AG04450 (cell line): Measurements from ENCODE around the gene SEMG1. TPM values are rescaled to one million over a fixed set of nuclear protein-coding genes. Genes with fewer than 3 reads are reported as not detected.

ENCODE experiments used
- CTCF ChIA-PET: fragments of 300-600, 350-600 bp; formaldehyde crosslinking; extraction: SDS; loops from one replicate; lab custom pipeline; 2022; ENCODE audit warnings: antibody characterized with exemption, inconsistent platforms; lab: Charles Lee
- POLR2A ChIA-PET: fragments of 350-600 bp; formaldehyde crosslinking; extraction: SDS; loops from one replicate; lab custom pipeline; 2021; ENCODE audit warnings: antibody characterized with exemption, inconsistent platforms; lab: Yijun Ruan, JAX
- DNase-seq: peaks from one replicate; pipeline ENCODE4 v3.0.0-alpha.2; 2011; ENCODE audit warnings: low read depth, low spot score
- H3K27ac ChIP-seq: one replicate; pipeline ENCODE4 v1.5.1; 2012; ENCODE audit warnings: low read depth, low read length, control low read depth
- H3K27me3 ChIP-seq: one replicate; pipeline ENCODE4 v1.6.0; 2012; ENCODE audit warnings: low read length; ENCODE audit not compliant: control insufficient read depth, insufficient read depth
- H3K4me3 ChIP-seq: 2 replicates; pipeline ENCODE4 v1.5.1; 2011; ENCODE audit warnings: mild to moderate bottlenecking, low read depth, low read length, control low read depth
- H3K9me3 ChIP-seq: 2 replicates; pipeline ENCODE4 v1.5.1; 2012; ENCODE audit warnings: low read length; ENCODE audit not compliant: control insufficient read depth, insufficient read depth
- CTCF ChIP-seq: IDR thresholded peaks from 2 replicates; pipeline ENCODE4 v1.5.1; 2011; ENCODE audit warnings: low read depth, low read length, control low read depth, inconsistent platforms
- polyA minus RNA-seq: library from RNA; depleted of rRNA, polyadenylated mRNA; stranded (reverse); fragments of >200 nt; gene quantifications from 2 replicates; pipeline ENCODE4 v1.2.3, GENCODE V29; 2011; rRNA and poly(A)+ RNA removed
- polyA plus RNA-seq: library from polyadenylated mRNA; depleted of rRNA; stranded (reverse); fragments of >200 nt; gene quantifications from 2 replicates; pipeline ENCODE4 v1.2.3, GENCODE V29; 2011; rRNA removed

SEMG1 gene
- not detected in 2 replicates for polyA plus RNA-seq
- polyA minus RNA-seq, result not detected in 2 replicates

GRCh38 chr20:45206725-45207124 lies at the start of gene SEMG1:
Gene SEMG1 (plus strand): TSS chr20:45207033. CDS start chr20:45207054, 21 bp downstream.
- TF ChIP-seq CTCF, result no peak
- ChIA-PET CTCF (no interaction called here), POLR2A (no interaction called here)
- DNase-seq, result no peak
- Histone ChIP-seq H3K9me3 (no peaks in the 10 kb centered on the region), H3K27me3 (no peaks in the 10 kb centered on the region), H3K27ac (no peak within 1 kb of the TSS), H3K4me3 (no peak within 1 kb of the TSS)

GRCh38 chr20:45157962-45158361 lies 48.9 kb upstream of the SEMG1 start:
- no peak overlapping the region for H3K27ac ChIP-seq
- ChIA-PET CTCF (interaction anchor here (1.3 to 1.5 kb wide), 2 partner anchors 19 to 135 kb away, joined by 3 to 4 read pairs; no protein-coding TSS in a partner anchor), POLR2A (no interaction called here)
- no peaks in the 10 kb centered on the region for H3K9me3 ChIP-seq
- H3K4me3 ChIP-seq, result no peak overlapping the region
- TF ChIP-seq CTCF, result no peak
- DNase-seq, result no peak
- peaks cover 4% of the 10 kb centered on the region for H3K27me3 ChIP-seq

- ChIA-PET CTCF (interaction anchor here (0.7 to 1.4 kb wide), 3 partner anchors 24 to 152 kb away, joined by 3 to 4 read pairs (median 3); no protein-coding TSS in a partner anchor), POLR2A (no interaction called here)
- TF ChIP-seq CTCF, result no peak
- Histone ChIP-seq H3K27ac (no peak overlapping the region), H3K4me3 (no peak overlapping the region), H3K27me3 (no peaks in the 10 kb centered on the region), H3K9me3 (no peaks in the 10 kb centered on the region)
- DNase-seq, result no peak
Measured at GRCh38 chr20:45163083-45163803, 43.6 kb upstream of the SEMG1 start.

GRCh38 chr20:45164906-45165305 lies 41.9 kb upstream of the SEMG1 start:
- H3K4me3 ChIP-seq, result no peak overlapping the region
- CTCF ChIA-PET, result no interaction called here

More at GRCh38 chr20:45164906-45165305, 41.9 kb upstream of the SEMG1 start:
- DNase-seq, result no peak
- POLR2A ChIA-PET, result no interaction called here
- H3K9me3 ChIP-seq, result no peaks in the 10 kb centered on the region
- H3K27ac ChIP-seq, result no peak overlapping the region
- no peaks in the 10 kb centered on the region for H3K27me3 ChIP-seq
- TF ChIP-seq CTCF, result no peak
